Measurements from ENCODE around the gene DOCK11. TPM values are rescaled to one million over a fixed set of nuclear protein-coding genes. Genes with fewer than 3 reads are reported as not detected.

Gene DOCK11
- polyA plus RNA-seq, 1 experiment: 26.4 TPM

- no peak overlapping the region for H3K27ac ChIP-seq (ENCODE audit: low read depth, low read length)
- DNase-seq (ENCODE audit: low read depth, low spot score): no peak
- no peak for TF ChIP-seq CTCF (IDR thresholded peaks at IDR 0.05; ENCODE audit: low read depth, low read length)
- H3K27me3 ChIP-seq (ENCODE audit: control insufficient read depth, insufficient read depth, low read length): no peaks in the 10 kb centered on the region
- ChIA-PET CTCF (interaction anchor here (0.6 kb wide), 1 partner anchor 130 kb away, joined by 8 read pairs; no protein-coding TSS in a partner anchor), POLR2A (no interaction called here)
- H3K4me3 ChIP-seq (ENCODE audit: low read depth, low read length): no peak overlapping the region
- no peaks in the 10 kb centered on the region for H3K9me3 ChIP-seq (ENCODE audit: control insufficient read depth, insufficient read depth, low read length)
Measured at GRCh38 chrX:118734909-118735308, 239.3 kb downstream of the DOCK11 start.

Small RNAs within 50 kb of the gene (small RNA-seq; reads per million reads assigned to genes)
- not detected for gene RF00019 (ENCODE audit: insufficient read length, low read depth)

Other genes with a start within 250 kb of the DOCK11 start
- 12.4 and 17.2 TPM in 2 replicates for gene WDR44, start 149.7 kb upstream of the DOCK11 start, polyA plus RNA-seq (2011; rRNA removed)
- 52.5 and 71.5 TPM in 2 replicates for gene IL13RA1, start 231.8 kb downstream of the DOCK11 start, polyA plus RNA-seq (2011; rRNA removed)

All from AG04450 (cell line).